Measurements from ENCODE around the gene CDC42.

The CDC42 gene

DNA sequence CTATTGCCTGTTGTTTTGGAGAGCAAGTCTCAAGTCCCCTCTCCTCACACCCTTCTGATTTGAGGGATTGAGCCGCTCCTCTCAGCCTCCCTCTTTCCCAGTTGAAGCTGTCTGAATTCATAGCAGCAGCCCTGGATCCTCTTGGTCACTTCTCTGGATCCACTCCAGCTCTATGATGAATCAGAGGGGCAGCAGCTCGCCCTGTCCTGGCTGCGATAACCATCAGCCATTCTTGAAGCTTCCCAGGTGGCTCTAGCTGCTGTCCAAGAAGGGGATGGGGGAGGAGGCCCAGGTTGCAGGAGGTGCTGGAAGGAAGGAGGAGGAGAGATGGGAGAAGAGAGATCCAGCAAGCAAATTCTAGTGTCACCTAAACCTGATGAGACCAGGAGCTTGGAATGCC lies 59.1 kb downstream of the CDC42 start:
- DNase-seq = no peak

GRCh38 chr1:22112554-22112953 lies 60.0 kb downstream of the CDC42 start:
- no peak for DNase-seq

DNA sequence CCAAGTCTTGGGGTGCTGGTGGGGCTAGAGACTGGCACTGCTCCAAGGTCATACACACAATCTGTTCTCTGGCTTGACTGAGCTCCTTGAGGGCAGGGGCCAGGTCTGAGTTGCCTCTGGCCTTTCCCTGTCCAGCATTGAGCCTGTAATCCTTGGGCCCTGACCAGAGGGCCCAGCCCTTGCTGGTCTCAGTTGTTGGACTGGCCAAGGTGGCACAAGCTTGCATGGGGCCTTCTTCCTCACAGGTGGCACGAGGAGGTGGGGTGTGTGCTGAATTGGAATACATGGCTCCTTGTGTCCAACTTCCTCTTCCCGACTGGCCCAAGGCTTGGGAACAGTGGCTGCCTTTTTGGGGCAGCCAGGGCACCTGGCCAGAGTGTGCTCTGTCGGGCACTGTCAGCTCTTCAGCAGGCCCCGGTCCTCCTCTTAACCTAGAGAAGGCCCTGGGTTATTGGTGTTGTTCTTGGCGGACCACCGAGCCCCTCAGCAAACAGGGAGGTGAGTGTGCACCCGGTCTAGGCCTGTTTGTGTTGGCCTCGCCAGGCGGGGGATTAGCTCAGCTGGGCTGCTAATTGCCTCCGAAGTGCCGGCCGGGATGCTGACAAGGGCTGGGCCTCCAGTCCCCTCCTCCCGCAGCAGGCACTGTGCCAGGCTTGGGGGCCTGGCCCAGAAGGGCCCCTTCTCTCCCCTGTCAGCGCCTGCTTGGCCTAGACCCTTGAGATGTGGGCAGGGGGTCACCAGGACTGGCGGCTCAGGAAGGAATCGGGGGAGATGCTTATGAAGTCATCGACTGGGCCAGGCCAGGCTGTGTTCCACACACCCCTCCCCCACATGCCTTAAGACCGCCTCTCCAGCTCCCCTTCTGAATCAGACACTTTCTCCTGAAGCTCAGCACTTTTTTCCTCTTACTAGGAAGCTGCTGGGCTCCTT lies 61.8 kb downstream of the CDC42 start:
- DNase-seq = no peak

DNA sequence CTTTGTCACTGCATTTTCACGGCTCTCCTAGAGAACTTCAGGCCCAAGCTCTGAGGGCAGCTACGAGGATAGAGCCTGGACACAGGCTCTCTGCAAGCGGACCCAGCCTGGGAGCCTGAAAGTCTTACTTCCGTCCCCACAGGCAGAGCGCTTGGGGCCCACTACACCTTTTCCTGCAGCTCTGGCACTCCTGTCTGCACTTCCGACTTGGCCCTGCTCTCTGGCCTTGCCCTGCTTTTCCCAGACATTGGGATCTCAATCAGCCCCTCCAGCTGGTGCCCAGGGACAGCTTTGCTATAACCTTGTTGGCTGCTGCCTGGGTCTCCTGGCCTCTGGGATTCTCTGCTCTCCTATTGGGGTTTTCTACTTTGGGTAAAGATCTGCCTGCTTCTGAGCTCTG lies 62.8 kb downstream of the CDC42 start:
- no peak for DNase-seq

GRCh38 chr1:22117238-22117637 lies 64.7 kb downstream of the CDC42 start:
- DNase-seq = no peak

- no peak for DNase-seq
Measured at GRCh38 chr1:22117851-22118250, 65.3 kb downstream of the CDC42 start.

- DNase-seq = no peak
Measured at GRCh38 chr1:22118291-22118992, 65.9 kb downstream of the CDC42 start.

- DNase-seq = no peak
Measured at GRCh38 chr1:22119626-22120468, 67.3 kb downstream of the CDC42 start.

DNA sequence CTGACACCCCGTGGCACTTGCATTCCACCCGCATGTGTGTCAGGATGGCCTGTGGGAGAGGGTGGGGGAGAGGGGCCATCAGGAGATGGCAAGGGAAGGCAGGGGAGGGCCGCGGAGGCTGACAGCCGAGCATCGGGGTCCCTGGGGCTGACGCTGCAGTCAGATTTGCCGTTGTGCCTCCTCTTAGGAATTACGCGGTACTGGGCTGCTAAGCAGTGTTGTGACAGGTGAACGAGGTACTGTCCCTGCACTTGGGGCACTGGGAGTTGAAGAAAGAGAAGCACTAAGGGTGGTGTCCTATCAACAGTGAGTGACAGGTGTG lies 67.9 kb downstream of the CDC42 start:
- no peak for DNase-seq

GRCh38 chr1:22121421-22121911 lies 69.0 kb downstream of the CDC42 start:
- DNase-seq = no peak

GRCh38 chr1:22122273-22123070 lies 70.0 kb downstream of the CDC42 start:
- DNase-seq = no peak

DNA sequence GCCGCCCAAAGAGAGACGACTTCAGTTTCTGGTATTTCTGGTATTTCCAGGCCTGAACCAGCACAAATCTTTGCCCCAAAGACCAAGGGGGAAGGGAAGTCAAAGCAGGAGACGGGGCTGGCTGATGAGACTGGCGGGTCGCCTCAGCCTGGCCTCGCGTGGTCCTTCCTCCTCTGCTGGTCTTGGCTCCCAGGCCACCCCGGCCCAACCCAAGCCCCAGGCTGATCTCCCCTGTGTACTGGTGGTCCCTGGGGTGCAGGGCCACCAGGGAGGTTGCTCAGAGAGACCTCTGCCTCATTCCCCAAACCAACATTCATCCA lies 70.5 kb downstream of the CDC42 start:
- DNase-seq = no peak

DNA sequence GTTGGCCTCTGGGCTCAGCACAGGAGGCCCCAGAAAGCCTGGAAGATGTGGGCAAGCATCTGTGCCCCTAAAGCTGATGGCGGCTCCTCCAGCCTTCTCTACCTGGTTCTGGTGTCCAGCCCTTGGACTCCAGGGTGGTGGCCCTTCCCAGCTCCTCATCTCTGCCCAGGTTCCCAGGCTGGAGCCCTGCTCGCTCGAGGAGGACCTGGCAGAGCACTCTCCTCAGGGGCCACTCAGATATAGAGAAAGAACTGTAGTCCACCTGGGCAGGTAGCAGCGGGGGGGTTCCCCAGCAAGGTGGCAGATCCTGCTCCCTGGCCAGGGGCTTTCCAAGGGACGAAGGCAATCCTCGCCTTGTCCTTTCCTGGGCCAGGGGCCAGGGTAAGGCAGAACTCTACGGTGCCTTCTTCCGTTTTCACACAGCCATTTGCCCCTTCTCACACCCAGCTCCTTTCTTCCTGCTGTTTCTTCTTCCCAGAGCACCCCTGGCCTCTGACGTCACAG lies 71.4 kb downstream of the CDC42 start:
- DNase-seq = no peak

- no peak for DNase-seq
Measured at GRCh38 chr1:22124592-22125229, 72.2 kb downstream of the CDC42 start.

DNA sequence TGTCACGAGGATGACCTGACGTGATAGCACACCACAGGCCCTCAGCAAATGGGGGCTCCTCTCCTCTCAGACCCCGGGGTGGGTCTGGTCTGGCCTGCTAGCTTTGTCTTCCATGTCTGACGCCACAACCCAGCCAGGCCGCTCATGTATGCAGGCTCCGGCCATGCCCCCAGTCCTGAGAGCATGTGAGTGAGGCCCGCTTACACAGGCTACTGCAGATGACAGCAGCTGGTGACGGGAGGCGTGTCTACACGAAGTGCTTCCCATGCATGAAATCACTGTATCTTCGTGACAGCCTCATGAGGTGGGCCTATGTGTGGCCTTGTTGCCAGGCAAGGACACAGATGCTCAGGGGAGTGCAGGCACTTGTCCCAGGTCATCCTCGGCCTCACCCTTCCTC lies 74.0 kb downstream of the CDC42 start:
- no peak for DNase-seq

- DNase-seq = no peak
Measured at GRCh38 chr1:22127248-22127647, 74.7 kb downstream of the CDC42 start.

GRCh38 chr1:22127731-22128130 lies 75.2 kb downstream of the CDC42 start:
- no peak for DNase-seq

- DNase-seq = no peak
Measured at GRCh38 chr1:22128392-22128791, 75.9 kb downstream of the CDC42 start.

- no peak for DNase-seq
Measured at GRCh38 chr1:22129501-22130117, 77.1 kb downstream of the CDC42 start.

- DNase-seq = no peak
Measured at GRCh38 chr1:22131062-22131461, 78.6 kb downstream of the CDC42 start.

DNA sequence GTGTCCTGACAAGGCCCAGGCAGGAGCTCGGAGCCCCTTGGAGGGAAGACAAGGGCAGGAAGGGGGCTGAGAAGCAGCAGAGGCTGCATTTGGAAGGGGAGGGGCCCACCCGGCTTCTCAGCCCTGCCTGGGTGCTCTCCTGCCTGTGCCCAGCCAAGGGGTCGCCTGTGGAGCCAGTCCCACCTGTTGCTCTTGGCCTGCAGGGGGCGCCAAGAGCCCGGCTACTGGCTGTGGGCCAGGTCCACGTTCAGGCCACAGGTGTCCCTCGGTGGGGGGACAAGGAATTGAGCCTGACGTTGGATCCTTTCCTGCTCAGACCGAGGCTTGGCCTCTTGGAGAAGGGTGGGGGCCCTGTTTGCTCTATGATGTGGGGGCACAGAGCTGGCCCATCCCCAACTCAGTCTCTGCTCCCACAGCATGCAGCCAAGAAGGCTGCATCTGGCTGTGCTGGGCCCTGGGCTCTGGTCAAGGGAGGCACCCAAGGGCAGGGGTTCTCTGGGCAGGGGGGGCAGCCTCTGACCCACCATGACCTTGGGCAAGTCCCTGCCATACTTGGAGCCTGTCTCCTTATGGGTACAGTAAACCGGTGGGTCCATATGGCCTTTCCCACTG lies 79.5 kb downstream of the CDC42 start:
- DNase-seq = peak; percentile 74

Data from stimulated activated CD4-positive, alpha-beta T cell treated with anti-CD3 and anti-CD28 coated beads, Interleukin-15, amount 100 ng/mL, for 24 hours (primary cell).